GM23338 (cell line): Measurements from ENCODE around the gene CLEC3A. TPM values are rescaled to one million over a fixed set of nuclear protein-coding genes. Genes with fewer than 3 reads are reported as not detected.

ENCODE experiments used
- ATAC-seq: fragments of 200-7000 bp; cut with Tn5 transposase; 3 replicates; pipeline ENCODE4 v1.9.1; 2020
- DNase-seq: peaks from one replicate; pipeline ENCODE4 v3.0.0-alpha.2; 2015; ENCODE audit warnings: low spot score
- H2AFZ ChIP-seq: fragments of 200-600 bp; sonication (generic); 2 replicates; pipeline ENCODE4 v1.8.0; 2016; ENCODE audit warnings: antibody characterized with exemption, mild to moderate bottlenecking, moderate library complexity
- H3F3A ChIP-seq: fragments of 200-600 bp; sonication (generic); replicated peaks from 2 replicates; pipeline ENCODE4 v1.8.0; 2017; ENCODE audit warnings: antibody characterized with exemption, mixed run types, low read depth
- H3K27ac ChIP-seq: fragments of 200-600 bp; sonication (generic); 2 replicates; pipeline ENCODE4 v1.6.1; 2016; ENCODE audit warnings: low read depth
- H3K27me3 ChIP-seq: fragments of 200-600 bp; sonication (generic); 2 replicates; pipeline ENCODE4 v1.8.0; 2016; ENCODE audit warnings: mild to moderate bottlenecking, mixed run types, moderate library complexity; ENCODE audit not compliant: insufficient read depth
- H3K36me3 ChIP-seq: fragments of 200-600 bp; sonication (generic); 2 replicates; pipeline ENCODE4 v1.8.0; 2016; ENCODE audit warnings: mild to moderate bottlenecking; ENCODE audit not compliant: insufficient read depth
- H3K4me1 ChIP-seq: fragments of 200-600 bp; sonication (generic); 2 replicates; pipeline ENCODE4 v1.8.0; 2016; ENCODE audit warnings: mild to moderate bottlenecking, moderate library complexity; ENCODE audit not compliant: insufficient read depth
- H3K4me2 ChIP-seq: fragments of 200-600 bp; sonication (generic); 2 replicates; pipeline ENCODE4 v1.7.1; 2017; ENCODE audit warnings: mixed run types
- H3K4me3 ChIP-seq: fragments of 200-600 bp; sonication (generic); 2 replicates; pipeline ENCODE4 v1.6.1; 2016; ENCODE audit warnings: mixed run types
- H3K79me2 ChIP-seq: fragments of 200-600 bp; sonication (generic); replicated peaks from 2 replicates; pipeline ENCODE4 v1.8.0; 2017; ENCODE audit warnings: mild to moderate bottlenecking; ENCODE audit not compliant: insufficient read depth
- H3K9me2 ChIP-seq: fragments of 200-600 bp; sonication (generic); 2 replicates; pipeline ENCODE4 v1.8.0; 2017; ENCODE audit not compliant: insufficient read depth
- H4K20me1 ChIP-seq: fragments of 200-600 bp; sonication (generic); replicated peaks from 2 replicates; pipeline ENCODE4 v1.8.0; 2017; ENCODE audit warnings: mild to moderate bottlenecking; ENCODE audit not compliant: insufficient read depth
- H3K27ac Mint-ChIP-seq: 2 replicates; pipeline ENCODE4 v1.8.0; 2020; ENCODE audit warnings: inconsistent platforms, mild to moderate bottlenecking, moderate library complexity, mixed read lengths
- H3K27me3 Mint-ChIP-seq: 3 replicates; pipeline ENCODE4 v1.8.0; 2022; ENCODE audit warnings: low read depth, mild to moderate bottlenecking, moderate library complexity, mixed read lengths, inconsistent platforms; ENCODE audit not compliant: insufficient read depth, poor library complexity
- H3K36me3 Mint-ChIP-seq: 3 replicates; pipeline ENCODE4 v1.8.0; 2021; ENCODE audit warnings: low read depth, mild to moderate bottlenecking, inconsistent platforms, moderate library complexity, mixed read lengths
- H3K4me1 Mint-ChIP-seq: 3 replicates; pipeline ENCODE4 v1.8.0; 2020; ENCODE audit warnings: mild to moderate bottlenecking, inconsistent platforms, mixed read lengths
- H3K4me3 Mint-ChIP-seq: 3 replicates; pipeline ENCODE4 v1.8.0; 2021; ENCODE audit warnings: moderate library complexity, mild to moderate bottlenecking, inconsistent platforms, mixed read lengths
- H3K9me3 Mint-ChIP-seq: 3 replicates; pipeline ENCODE4 v1.8.0; 2020; ENCODE audit warnings: moderate library complexity, mild to moderate bottlenecking, inconsistent platforms, mixed read lengths
- CREB1 ChIP-seq: fragments of 250-450 bp; sonication (Bioruptor Pico); IDR thresholded peaks from 2 replicates; pipeline ENCODE4 v1.5.0; 2020; ENCODE audit warnings: low read depth, mild to moderate bottlenecking, moderate library complexity
- CTCF ChIP-seq, 2 experiments: fragments of 200-600 bp in 1 of 2; sonication (generic) in 1 of 2; conservative IDR thresholded peaks; 2 replicates each; pipeline versions ENCODE4 v1.5.1 to v1.6.1; 2016 to 2017; ENCODE audit warnings: antibody characterized with exemption in 2 of 2, low read depth in 2 of 2, mild to moderate bottlenecking in 2 of 2, moderate library complexity in 1 of 2
- ETS1 ChIP-seq: IDR thresholded peaks from 2 replicates; pipeline ENCODE4 v1.6.1; 2016; ENCODE audit warnings: antibody characterized with exemption
- NANOG ChIP-seq: IDR thresholded peaks from 2 replicates; pipeline ENCODE4 v1.6.1; 2016; ENCODE audit warnings: antibody characterized with exemption, borderline replicate concordance
- POLR2AphosphoS5 ChIP-seq: IDR thresholded peaks from 2 replicates; pipeline ENCODE4 v1.6.1; 2016; ENCODE audit warnings: antibody characterized with exemption, low read depth
- REST ChIP-seq: IDR thresholded peaks from one replicate; pipeline ENCODE4 v1.6.1; 2018; ENCODE audit warnings: antibody characterized with exemption; ENCODE audit not compliant: unreplicated experiment
- STAT1 ChIP-seq: IDR thresholded peaks from one replicate; pipeline ENCODE4 v1.6.1; 2016; ENCODE audit warnings: antibody characterized with exemption; ENCODE audit not compliant: unreplicated experiment
- ZNF114 ChIP-seq: fragments of 250-450 bp; sonication (Bioruptor Pico); IDR thresholded peaks from 2 replicates; pipeline ENCODE4 v1.5.0; 2020; ENCODE audit warnings: mild to moderate bottlenecking, moderate library complexity
- ZNF331 ChIP-seq: fragments of 250-450 bp; sonication (Bioruptor Pico); IDR thresholded peaks from 2 replicates; pipeline ENCODE4 v1.5.0; 2020; ENCODE audit warnings: low read depth, mild to moderate bottlenecking, moderate library complexity
- ZNF462 ChIP-seq: fragments of 250-450 bp; sonication (Bioruptor Pico); IDR thresholded peaks from 2 replicates; pipeline ENCODE4 v1.5.0; 2020; ENCODE audit warnings: mild to moderate bottlenecking, moderate library complexity
- polyA plus RNA-seq: library from polyadenylated mRNA; unstranded; fragments of >200 nt; fragmentation: Nextera tagmentation; extraction: Ambion mirVana; gene quantifications from 2 replicates; pipeline ENCODE4 v1.2.1, GENCODE V29; 2016
- total RNA-seq: library from RNA; depleted of rRNA; stranded (reverse); fragments of >200 nt; shearing (Covaris generic); gene quantifications from 2 replicates; pipeline ENCODE4 v1.2.3, GENCODE V29; 2014

Gene CLEC3A
- total and polyA plus RNA-seq, 2 experiments from 2014 or later = not detected

- TF ChIP-seq ETS1 = no peak
- TF ChIP-seq CREB1 (CRISPR knock-in tag) = no peak
- no peak for TF ChIP-seq ZNF331
- no peak for TF ChIP-seq POLR2AphosphoS5
- no peak for TF ChIP-seq CTCF (conservative IDR thresholded peaks at IDR 0.05; ENCODE audit: low read depth in 2 of 2)
Observed at GRCh38 chr16:78007121-78007520, 15.2 kb upstream of the CLEC3A start (continued).

GRCh38 chr16:78024159-78024558 is 1.8 kb downstream of the CLEC3A start:
- H3K79me2 ChIP-seq = no peaks in the 10 kb centered on the region
- no peaks in the 10 kb centered on the region for H3F3A ChIP-seq
- H3K27ac ChIP-seq = no peak overlapping the region
- no peaks in the 10 kb centered on the region; the same call in 2 of the 3 replicates for H3K36me3 Mint-ChIP-seq
- H3K9me2 ChIP-seq = no peaks in the 10 kb centered on the region
- H3K36me3 ChIP-seq = no peaks in the 10 kb centered on the region
- H3K4me1 ChIP-seq = peaks cover 8% of the 10 kb centered on the region
- no peak overlapping the region for H3K4me2 ChIP-seq
- H3K27me3 ChIP-seq = no peaks in the 10 kb centered on the region
- no peaks in the 10 kb centered on the region; the same call in 1 of the 2 replicates for H4K20me1 ChIP-seq
- no peaks in the 10 kb centered on the region for H3K9me3 Mint-ChIP-seq
- no peak overlapping the region for H2AFZ ChIP-seq
- ATAC-seq (no peak), DNase-seq (no peak)
- no peak overlapping the region for H3K27ac Mint-ChIP-seq
- H3K4me3 ChIP-seq = no peak overlapping the region
- no peak overlapping the region for H3K4me3 Mint-ChIP-seq
- H3K27me3 Mint-ChIP-seq = peaks cover 2% of the 10 kb centered on the region
- H3K4me1 Mint-ChIP-seq = peaks cover 20% of the 10 kb centered on the region; the same call in 2 of the 3 replicates
- TF ChIP-seq ZNF331 (no peak), NANOG (no peak), CTCF (conservative IDR thresholded peaks at IDR 0.05; ENCODE audit: low read depth in 2 of 2) (no peak), REST (no peak), ZNF114 (CRISPR knock-in tag) (no peak), STAT1 (no peak), ZNF462 (CRISPR knock-in tag) (no peak)
